K562 (cell line): ENCODE data around the gene MTPN. TPM values are rescaled to one million over a fixed set of nuclear protein-coding genes. Genes with fewer than 3 reads are reported as not detected.
A peak's percentile ranks its signal among the peaks of the same experiment; 100 is the strongest.

Experiments used
- ATAC-seq: fragments of 200-7000 bp; cut with Tn5 transposase; 3 replicates; pipeline ENCODE4 v1.9.1; 2020; ENCODE audit warnings: moderate library complexity
- BruUV-seq: library from RNA; stranded (reverse); fragments of 400-500 nt; replicated peaks from 2 replicates; lab custom pipeline; 2021; lab: Mats Ljungman, UMichigan
- CTCF ChIA-PET: fragments of 300-600 bp; formaldehyde crosslinking; extraction: SDS; loops from one replicate; lab custom pipeline; 2021; ENCODE audit warnings: low intra/inter-chr PET ratio; lab: Yijun Ruan, JAX
- POLR2A ChIA-PET: fragments of 300-600, 350-650 bp; sonication (Branson Sonifier 250); formaldehyde crosslinking; extraction: SDS; loops from one replicate; lab custom pipeline; 2021; ENCODE audit warnings: antibody characterized with exemption, inconsistent platforms; lab: Yijun Ruan, JAX
- DNase-seq, 4 experiments: peaks; one replicate each; pipeline versions ENCODE4 v3.0.0 to v3.0.0-alpha.2; 2011 to 2018; ENCODE audit warnings: low spot score in 3 of 4, mixed read lengths in 3 of 4; ENCODE audit errors: extremely low read depth in 1 of 4
- FAIRE-seq: peaks from 2 replicates; lab custom pipeline; 2011; peaks lifted over from hg19 to GRCh38; lab: Jason Lieb, UNC
- H2AFZ ChIP-seq: 2 replicates; pipeline ENCODE4 v1.6.0; 2011; ENCODE audit warnings: low read depth, low read length, control low read depth, inconsistent platforms
- H3K27ac ChIP-seq: fragments of 200-600 bp; 3 replicates; pipeline ENCODE4 v1.8.0; 2011; ENCODE audit warnings: low read depth, mild to moderate bottlenecking, control low read depth, inconsistent platforms, low read length, moderate library complexity, mixed read lengths; ENCODE audit errors: extremely low read depth
- H3K27me3 ChIP-seq, 2 experiments: fragments of 300-600 bp in 1 of 2; 2 replicates in 1 of 2; 3 replicates in 1 of 2; pipeline versions ENCODE4 v1.6.0 to v1.8.0; 2011; ENCODE audit warnings: inconsistent platforms in 2 of 2, low read length in 2 of 2, mild to moderate bottlenecking in 1 of 2, mixed read lengths in 1 of 2, moderate library complexity in 1 of 2; ENCODE audit not compliant: control insufficient read depth in 2 of 2, insufficient read depth in 2 of 2
- H3K36me3 ChIP-seq: fragments of 300-600 bp; 3 replicates; pipeline ENCODE4 v1.8.0; 2011; ENCODE audit warnings: mild to moderate bottlenecking, low read length, inconsistent platforms; ENCODE audit not compliant: control insufficient read depth, insufficient read depth
- H3K4me1 ChIP-seq, 2 experiments: fragments of 200-600 bp in 1 of 2; replicated peaks in 1 of 2; 2 replicates in 1 of 2; 3 replicates in 1 of 2; pipeline versions ENCODE4 v1.5.1 to v1.8.0; 2011; ENCODE audit warnings: inconsistent platforms in 2 of 2, low read length in 2 of 2, mild to moderate bottlenecking in 1 of 2, mixed read lengths in 1 of 2, moderate library complexity in 1 of 2; ENCODE audit not compliant: control insufficient read depth in 2 of 2, insufficient read depth in 2 of 2
- H3K4me2 ChIP-seq: 2 replicates; pipeline ENCODE4 v1.6.1; 2011; ENCODE audit warnings: low read length, control low read depth, inconsistent platforms, mixed read lengths; ENCODE audit not compliant: insufficient read depth
- H3K4me3 ChIP-seq: fragments of 200-600 bp; sonication (generic), shearing (Covaris generic); 2 replicates; pipeline ENCODE4 v1.5.1; 2016; ENCODE audit warnings: control low read depth, inconsistent platforms
- H3K79me2 ChIP-seq: fragments of 200-600 bp; 3 replicates; pipeline ENCODE4 v1.8.0; 2011; ENCODE audit warnings: low read length, inconsistent platforms; ENCODE audit not compliant: control insufficient read depth, insufficient read depth
- H3K9ac ChIP-seq, 2 experiments: 2 replicates each; pipeline versions ENCODE4 v1.6.0 to v1.6.1; 2011; ENCODE audit warnings: low read depth in 2 of 2, low read length in 2 of 2, control low read depth in 1 of 2, inconsistent platforms in 1 of 2, mild to moderate bottlenecking in 1 of 2, mixed read lengths in 1 of 2; ENCODE audit not compliant: insufficient read depth in 1 of 2
- H3K9me1 ChIP-seq: one replicate; pipeline ENCODE4 v1.6.0; 2011; ENCODE audit warnings: inconsistent platforms, mild to moderate bottlenecking, low read length, moderate library complexity; ENCODE audit not compliant: control insufficient read depth, insufficient read depth
- H3K9me3 ChIP-seq: replicated peaks from 2 replicates; pipeline ENCODE4 v1.5.1; 2011; ENCODE audit warnings: low read depth, low read length, inconsistent platforms; ENCODE audit not compliant: control insufficient read depth, insufficient read depth
- H4K20me1 ChIP-seq: replicated peaks from 2 replicates; pipeline ENCODE4 v1.6.1; 2011; ENCODE audit warnings: low read length, inconsistent platforms, mixed read lengths; ENCODE audit not compliant: control insufficient read depth, insufficient read depth
- ARHGAP35 ChIP-seq: fragments of 450-650 bp; IDR thresholded peaks from 2 replicates; pipeline ENCODE4 v1.6.1; 2018; ENCODE audit not compliant: partially characterized antibody
- CBFA2T3 ChIP-seq: fragments of 450-650 bp; IDR thresholded peaks from 2 replicates; pipeline ENCODE4 v1.6.1; 2017
- CBX1 ChIP-seq: sonication (generic); IDR thresholded peaks from 2 replicates; pipeline ENCODE4 v1.6.1; 2016; ENCODE audit warnings: antibody characterized with exemption, low read depth, mild to moderate bottlenecking
- DACH1 ChIP-seq: fragments of 450-650 bp; IDR thresholded peaks from 2 replicates; pipeline ENCODE4 v1.6.1; 2018; ENCODE audit not compliant: partially characterized antibody
- ELF1 ChIP-seq: fragments of 200-800 bp; sonication (Bioruptor generic); IDR thresholded peaks from 2 replicates; pipeline ENCODE4 v1.6.1; 2016; ENCODE audit warnings: missing genetic modification characterization, missing compliant biosample characterization
- HDAC6 ChIP-seq: IDR thresholded peaks from 2 replicates; pipeline ENCODE4 v1.6.1; 2012; ENCODE audit warnings: low read depth, mild to moderate bottlenecking, control low read depth, inconsistent platforms, low read length, moderate library complexity
- HMG20A ChIP-seq: fragments of 450-650 bp; formaldehyde crosslinking; conservative IDR thresholded peaks from 2 replicates; pipeline ENCODE4 v1.4.0; 2020; ENCODE audit warnings: mild to moderate bottlenecking, mixed read lengths
- HMGN3 ChIP-seq: IDR thresholded peaks from 2 replicates; pipeline ENCODE4 v1.6.1; 2011; ENCODE audit warnings: borderline replicate concordance, low read depth, mild to moderate bottlenecking, mixed read lengths, low read length; ENCODE audit not compliant: insufficient read length; ENCODE audit errors: extremely low read depth
- MAFF ChIP-seq: IDR thresholded peaks from 2 replicates; pipeline ENCODE4 v1.6.1; 2012; ENCODE audit warnings: low read length, improper control_type of control experiment
- MEF2A ChIP-seq: IDR thresholded peaks from 2 replicates; pipeline ENCODE4 v1.6.1; 2011; ENCODE audit warnings: low read depth, mild to moderate bottlenecking, low read length, moderate library complexity; ENCODE audit not compliant: control insufficient read depth
- PCBP1 ChIP-seq: fragments of 200-400 bp; formaldehyde crosslinking; IDR thresholded peaks from 2 replicates; pipeline ENCODE4 v1.6.1; 2018; ENCODE audit warnings: mild to moderate bottlenecking, low read depth, low read length; ENCODE audit not compliant: poor library complexity, severe bottlenecking
- SMAD2 ChIP-seq: fragments of 150-350 bp; IDR thresholded peaks from 2 replicates; pipeline ENCODE4 v1.6.1; 2014; ENCODE audit warnings: low read depth, mild to moderate bottlenecking, low read length
- TCF3 ChIP-seq: sonication (generic); formaldehyde crosslinking; IDR thresholded peaks from 2 replicates; pipeline ENCODE4 v1.4.0; 2020; ENCODE audit warnings: mild to moderate bottlenecking, missing genetic modification reagents
- TEAD4 ChIP-seq, 2 experiments: sonication (generic) in 1 of 2; formaldehyde crosslinking in 1 of 2; IDR thresholded peaks; 2 replicates each; pipeline versions ENCODE4 v1.6.1 to v1.8.0; 2012 to 2022; ENCODE audit warnings: borderline replicate concordance in 1 of 2, inconsistent platforms in 1 of 2, low read length in 1 of 2, mild to moderate bottlenecking in 1 of 2, missing genetic modification reagents in 1 of 2
- ZBTB1 ChIP-seq: sonication (generic); formaldehyde crosslinking; IDR thresholded peaks from 2 replicates; pipeline ENCODE4 v1.8.1; 2023; ENCODE audit warnings: missing genetic modification reagents, low read depth, mild to moderate bottlenecking, borderline replicate concordance
- ZNF124 ChIP-seq: sonication (generic); formaldehyde crosslinking; IDR thresholded peaks from 2 replicates; pipeline ENCODE4 v1.8.1; 2022; ENCODE audit warnings: missing genetic modification reagents
- ZSCAN29 ChIP-seq: fragments of 450-650 bp; IDR thresholded peaks from 2 replicates; pipeline ENCODE4 v1.6.1; 2017
- WGBS: fragments of 100-300 bp; shearing (Covaris generic); methylation state at CpG from one replicate; pipeline ENCODE4 v1.1.6; 2016; ENCODE audit warnings: low coverage, mixed read lengths; ENCODE audit not compliant: insufficient coverage; ENCODE audit errors: missing lambda C conversion rate; 5-methylcytosine and 5-hydroxymethylcytosine counted together
- in situ Hi-C: fragments of 300-500 bp; cut with MboI; formaldehyde crosslinking; loops from 4 replicates; pipeline ENCODE4 v1.15.0; 2018; ENCODE audit warnings: inconsistent platforms, mixed read lengths
- intact Hi-C: fragments of 100-400 bp; cut with micrococcal nuclease; formaldehyde crosslinking; loops from 2 replicates; pipeline ENCODE4 v1.14.2; 2022
- polyA plus RNA-seq, 8 experiments: library from polyadenylated mRNA; depleted of rRNA in 4 of 8; stranded (reverse) in 5 of 8; unstranded in 3 of 8; fragments of >200 nt; fragmentation: Nextera tagmentation in 2 of 8; fragmentation: Illumina TruSeq in 1 of 8; extraction: Ambion mirVana in 2 of 8; extraction: Trizol in 1 of 8; gene quantifications; 2 replicates each; pipeline versions ENCODE4 v1.2.1 to v1.2.3, GENCODE V29; 2011 to 2014; ENCODE audit warnings: inconsistent platforms in 1 of 8, missing spikeins in 1 of 8
- total RNA-seq, 7 experiments: library from RNA; depleted of rRNA in 6 of 7; stranded (reverse); fragments of >200 nt in 6 of 7; fragmentation: Illumina TruSeq in 2 of 7; extraction: Trizol in 2 of 7; gene quantifications; 2 replicates each; pipeline versions ENCODE4 v1.2.1 to v1.2.3, GENCODE V29; 2011 to 2021; ENCODE audit warnings: low replicate concordance in 1 of 7
- TF ChIP-seq, protein P1 (sequence below): fragments of 450-650 bp; formaldehyde crosslinking; IDR thresholded peaks from 2 replicates; pipeline ENCODE4 v1.4.0; 2020; ENCODE audit warnings: mild to moderate bottlenecking, moderate library complexity
- TF ChIP-seq, protein P2 (sequence below): sonication (generic); formaldehyde crosslinking; IDR thresholded peaks from 2 replicates; pipeline ENCODE4 v1.8.0; 2022; ENCODE audit warnings: mild to moderate bottlenecking, missing genetic modification reagents, borderline replicate concordance

MTPN gene
- total and polyA plus RNA-seq, 9 of the 15 experiments (the other 6 are each of a cell fraction or from before 2014, with no cell fraction given), result 68.5 to 261 (median 156) TPM

DNA sequence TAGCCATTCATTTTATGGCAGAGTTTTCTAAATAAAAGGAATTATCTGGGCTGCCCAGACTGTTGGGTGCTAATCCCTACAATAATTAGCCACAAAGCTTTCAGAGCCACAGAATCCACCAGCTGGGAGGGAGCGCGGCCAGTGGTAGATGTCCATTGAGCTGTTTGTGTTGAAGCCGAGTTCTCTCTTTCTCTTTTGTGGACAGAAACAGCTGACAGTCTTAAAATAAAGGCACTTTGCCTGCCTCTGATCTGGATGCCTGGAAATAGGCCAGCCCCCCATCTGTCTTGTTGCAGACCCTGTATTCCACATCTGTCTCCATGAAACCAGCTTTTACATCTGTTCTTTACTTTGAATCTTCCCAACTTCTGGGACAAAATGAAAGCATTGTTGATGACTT lies 66.1 kb downstream of the MTPN start:
- Histone ChIP-seq H3K27ac (no peak overlapping the region), H3K9ac (peak overlapping the region in 1 of 2 experiments; percentile 11; a peak in 1 of 4 replicates), H3K9me3 (no peaks in the 10 kb centered on the region), H3K79me2 (no peaks in the 10 kb centered on the region), H3K4me3 (no peak overlapping the region), H3K27me3 (no peaks in the 10 kb centered on the region), H3K9me1 (no peaks in the 10 kb centered on the region), H3K4me1 (peaks cover 2 to 10% of the 10 kb centered on the region in 2 experiments; a peak in 2 of 5 replicates), H2AFZ (peak overlapping the region; percentile 52), H3K4me2 (peak overlapping the region; percentile 4; the same call in 1 of the 2 replicates), H4K20me1 (no peaks in the 10 kb centered on the region), H3K36me3 (no peaks in the 10 kb centered on the region)
- FAIRE-seq, result peak; percentile 49
- peak in 1 of 4 experiments; percentile 33 for DNase-seq
- BruUV-seq, result no TSS peak
- 57% methylated on average over 3 of the region's 3 CpGs for WGBS
- intact Hi-C loops (no loop called here), in situ Hi-C loops (no loop called here)
- peak; percentile 56 for ATAC-seq
- ChIA-PET CTCF (no interaction called here), POLR2A (interaction anchor here (1.6 to 4.5 kb wide), 6 partner anchors 10 to 19 kb away, joined by 3 to 23 read pairs (median 6); no protein-coding TSS in a partner anchor)
- TF ChIP-seq CBFA2T3 (0 out of 2 replicates have a peak, but pooled peaks have one; percentile 21), MAFF (no peak), ARHGAP35 (no peak), ZSCAN29 (no peak), HMGN3 (no peak), ELF1 (tag) (no peak), SMAD2 (no peak), TEAD4 (IDR thresholded peaks at IDR 0.05; ENCODE audit: low read length) (peak; percentile 47; the same call in 1 of the 2 replicates), TEAD4 (CRISPR knock-in tag; IDR thresholded peaks at IDR 0.05; ENCODE audit: borderline replicate concordance) (no peak), ZBTB1 (CRISPR knock-in tag) (no peak), CBX1 (no peak), HDAC6 (no peak), PCBP1 (no peak), TCF3 (peak; percentile 41), ZNF124 (CRISPR knock-in tag) (no peak), HMG20A (CRISPR knock-in tag) (no peak), MEF2A (0 out of 2 replicates have a peak, but pooled peaks have one; percentile 15), DACH1 (peak; percentile 18)
- TF ChIP-seq, protein P1, sequence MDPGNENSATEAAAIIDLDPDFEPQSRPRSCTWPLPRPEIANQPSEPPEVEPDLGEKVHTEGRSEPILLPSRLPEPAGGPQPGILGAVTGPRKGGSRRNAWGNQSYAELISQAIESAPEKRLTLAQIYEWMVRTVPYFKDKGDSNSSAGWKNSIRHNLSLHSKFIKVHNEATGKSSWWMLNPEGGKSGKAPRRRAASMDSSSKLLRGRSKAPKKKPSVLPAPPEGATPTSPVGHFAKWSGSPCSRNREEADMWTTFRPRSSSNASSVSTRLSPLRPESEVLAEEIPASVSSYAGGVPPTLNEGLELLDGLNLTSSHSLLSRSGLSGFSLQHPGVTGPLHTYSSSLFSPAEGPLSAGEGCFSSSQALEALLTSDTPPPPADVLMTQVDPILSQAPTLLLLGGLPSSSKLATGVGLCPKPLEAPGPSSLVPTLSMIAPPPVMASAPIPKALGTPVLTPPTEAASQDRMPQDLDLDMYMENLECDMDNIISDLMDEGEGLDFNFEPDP (CRISPR knock-in tag), result no peak
- TF ChIP-seq, protein P2, sequence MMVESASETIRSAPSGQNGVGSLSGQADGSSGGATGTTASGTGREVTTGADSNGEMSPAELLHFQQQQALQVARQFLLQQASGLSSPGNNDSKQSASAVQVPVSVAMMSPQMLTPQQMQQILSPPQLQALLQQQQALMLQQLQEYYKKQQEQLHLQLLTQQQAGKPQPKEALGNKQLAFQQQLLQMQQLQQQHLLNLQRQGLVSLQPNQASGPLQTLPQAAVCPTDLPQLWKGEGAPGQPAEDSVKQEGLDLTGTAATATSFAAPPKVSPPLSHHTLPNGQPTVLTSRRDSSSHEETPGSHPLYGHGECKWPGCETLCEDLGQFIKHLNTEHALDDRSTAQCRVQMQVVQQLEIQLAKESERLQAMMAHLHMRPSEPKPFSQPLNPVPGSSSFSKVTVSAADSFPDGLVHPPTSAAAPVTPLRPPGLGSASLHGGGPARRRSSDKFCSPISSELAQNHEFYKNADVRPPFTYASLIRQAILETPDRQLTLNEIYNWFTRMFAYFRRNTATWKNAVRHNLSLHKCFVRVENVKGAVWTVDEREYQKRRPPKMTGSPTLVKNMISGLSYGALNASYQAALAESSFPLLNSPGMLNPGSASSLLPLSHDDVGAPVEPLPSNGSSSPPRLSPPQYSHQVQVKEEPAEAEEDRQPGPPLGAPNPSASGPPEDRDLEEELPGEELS (CRISPR knock-in tag), result no peak
